Neural cell (in vitro differentiated cells): ENCODE data around the gene NR5A2. TPM values are rescaled to one million over a fixed set of nuclear protein-coding genes. Genes with fewer than 3 reads are reported as not detected.

ENCODE experiments used
- H2AFZ ChIP-seq: fragments of 200-600, 300-800 bp; sonication (generic), shearing (Covaris generic); 2 replicates; pipeline ENCODE4 v1.6.0; 2014; ENCODE audit warnings: low read depth, mild to moderate bottlenecking, antibody characterized with exemption, low read length, moderate library complexity
- H3F3A ChIP-seq: fragments of 200-600 bp; shearing (Covaris generic); 2 replicates; pipeline ENCODE4 v1.6.1; 2016; ENCODE audit warnings: mild to moderate bottlenecking, moderate library complexity, mixed read lengths, antibody characterized with exemption, low read length; ENCODE audit not compliant: insufficient read depth, poor library complexity, severe bottlenecking
- H3K27ac ChIP-seq: fragments of 200-600, 300-800 bp; sonication (generic), shearing (Covaris generic); 2 replicates; pipeline ENCODE4 v1.5.1; 2014; ENCODE audit warnings: mild to moderate bottlenecking, low read length, moderate library complexity
- H3K27me3 ChIP-seq: fragments of 300-800, 200-600 bp; sonication (generic), shearing (Covaris generic); 2 replicates; pipeline ENCODE4 v1.6.0; 2014; ENCODE audit warnings: mild to moderate bottlenecking, low read depth, low read length, moderate library complexity; ENCODE audit not compliant: insufficient read depth
- H3K36me3 ChIP-seq: fragments of 300-800, 200-600 bp; sonication (generic), shearing (Covaris generic); 2 replicates; pipeline ENCODE4 v1.5.1; 2014; ENCODE audit warnings: mild to moderate bottlenecking, antibody characterized with exemption, low read length, moderate library complexity; ENCODE audit not compliant: insufficient read depth
- H3K4me2 ChIP-seq: fragments of 300-800, 200-600 bp; sonication (generic), shearing (Covaris generic); 2 replicates; pipeline ENCODE4 v1.6.0; 2014; ENCODE audit warnings: mild to moderate bottlenecking, low read length
- H3K4me3 ChIP-seq: fragments of 300-800, 200-600 bp; sonication (generic), shearing (Covaris generic); 2 replicates; pipeline ENCODE4 v1.5.1; 2014; ENCODE audit warnings: mild to moderate bottlenecking, low read length, moderate library complexity
- H3K79me2 ChIP-seq: fragments of 200-600 bp; shearing (Covaris generic); replicated peaks from 2 replicates; pipeline ENCODE4 v1.6.0; 2014; ENCODE audit warnings: mild to moderate bottlenecking, low read length, moderate library complexity; ENCODE audit not compliant: insufficient read depth
- H3K9ac ChIP-seq: fragments of 300-800, 200-600 bp; sonication (generic), shearing (Covaris generic); 2 replicates; pipeline ENCODE4 v1.6.1; 2016; ENCODE audit warnings: mild to moderate bottlenecking, low read length, mixed read lengths
- H3K9me2 ChIP-seq: fragments of 200-600 bp; shearing (Covaris generic); 2 replicates; pipeline ENCODE4 v1.6.1; 2016; ENCODE audit warnings: mild to moderate bottlenecking, low read length, mixed read lengths; ENCODE audit not compliant: insufficient read depth
- H3K9me3 ChIP-seq: fragments of 200-600, 300-800 bp; sonication (generic), shearing (Covaris generic); 2 replicates; pipeline ENCODE4 v1.6.1; 2016; ENCODE audit warnings: mild to moderate bottlenecking, mixed run types, low read length, moderate library complexity, mixed read lengths
- H4K20me1 ChIP-seq: fragments of 200-600 bp; shearing (Covaris generic); 2 replicates; pipeline ENCODE4 v1.6.1; 2016; ENCODE audit warnings: mild to moderate bottlenecking, mixed run types; ENCODE audit not compliant: insufficient read depth
- EP300 ChIP-seq: fragments of 450-650 bp; conservative IDR thresholded peaks from 2 replicates; pipeline ENCODE4 v1.6.1; 2014; ENCODE audit warnings: antibody characterized with exemption, mild to moderate bottlenecking, moderate library complexity; ENCODE audit not compliant: poor library complexity, severe bottlenecking
- EZH2 ChIP-seq: fragments of 200-600, 300-800 bp; shearing (Covaris generic), sonication (generic); IDR thresholded peaks from 2 replicates; pipeline ENCODE4 v1.6.1; 2014; ENCODE audit warnings: antibody characterized with exemption, low read length, borderline replicate concordance, mild to moderate bottlenecking; ENCODE audit not compliant: insufficient read depth, poor library complexity, severe bottlenecking
- MXI1 ChIP-seq: fragments of 450-650 bp; conservative IDR thresholded peaks from 2 replicates; pipeline ENCODE4 v1.6.1; 2014; ENCODE audit warnings: antibody characterized with exemption, mild to moderate bottlenecking; ENCODE audit not compliant: poor library complexity, severe bottlenecking
- POLR2AphosphoS5 ChIP-seq: IDR thresholded peaks from 2 replicates; pipeline ENCODE4 v1.6.1; 2012
- RAD21 ChIP-seq: fragments of 450-650 bp; conservative IDR thresholded peaks from 2 replicates; pipeline ENCODE4 v1.6.1; 2014; ENCODE audit warnings: antibody characterized with exemption, mild to moderate bottlenecking, moderate library complexity
- SMC3 ChIP-seq: fragments of 450-650 bp; conservative IDR thresholded peaks from 2 replicates; pipeline ENCODE4 v1.6.1; 2014; ENCODE audit warnings: antibody characterized with exemption, mild to moderate bottlenecking, moderate library complexity; ENCODE audit not compliant: poor library complexity
- TAF1 ChIP-seq: IDR thresholded peaks from 2 replicates; pipeline ENCODE4 v1.6.1; 2012; ENCODE audit warnings: low read depth
- polyA plus RNA-seq: library from polyadenylated mRNA; depleted of rRNA; stranded (reverse); fragments of >200 nt; gene quantifications from 2 replicates; pipeline ENCODE4 v1.2.3, GENCODE V29; 2014
- TF ChIP-seq, protein P1 (sequence below): fragments of 450-650 bp; IDR thresholded peaks from 2 replicates; pipeline ENCODE4 v1.5.1; 2014; ENCODE audit warnings: antibody characterized with exemption, mild to moderate bottlenecking, moderate library complexity; ENCODE audit not compliant: poor library complexity, severe bottlenecking
- TF ChIP-seq, protein P2 (sequence below): IDR thresholded peaks from 2 replicates; pipeline ENCODE4 v1.6.1; 2012; ENCODE audit warnings: borderline replicate concordance

The NR5A2 gene
- polyA plus RNA-seq, 1 donor from 2014 or later = not detected

- no peak overlapping the region for H3K4me3 ChIP-seq
- no peaks in the 10 kb centered on the region for H3K36me3 ChIP-seq
- no peak overlapping the region for H3K9ac ChIP-seq
- H3K27ac ChIP-seq = no peak overlapping the region
- H3K27me3 ChIP-seq = no peaks in the 10 kb centered on the region
- H3K79me2 ChIP-seq = no peaks in the 10 kb centered on the region
- no peaks in the 10 kb centered on the region for H3F3A ChIP-seq
- no peaks in the 10 kb centered on the region for H4K20me1 ChIP-seq
- H3K9me2 ChIP-seq = no peaks in the 10 kb centered on the region
- TF ChIP-seq EZH2 = no peak
- peak; percentile 74 for TF ChIP-seq POLR2AphosphoS5
- TF ChIP-seq TAF1 = no peak
- H3K4me2 ChIP-seq = no peak overlapping the region
- no peaks in the 10 kb centered on the region for H3K9me3 ChIP-seq
- H2AFZ ChIP-seq = no peak overlapping the region
Measured at GRCh38 chr1:200153277-200154055, 126.0 kb downstream of the NR5A2 start.

DNA sequence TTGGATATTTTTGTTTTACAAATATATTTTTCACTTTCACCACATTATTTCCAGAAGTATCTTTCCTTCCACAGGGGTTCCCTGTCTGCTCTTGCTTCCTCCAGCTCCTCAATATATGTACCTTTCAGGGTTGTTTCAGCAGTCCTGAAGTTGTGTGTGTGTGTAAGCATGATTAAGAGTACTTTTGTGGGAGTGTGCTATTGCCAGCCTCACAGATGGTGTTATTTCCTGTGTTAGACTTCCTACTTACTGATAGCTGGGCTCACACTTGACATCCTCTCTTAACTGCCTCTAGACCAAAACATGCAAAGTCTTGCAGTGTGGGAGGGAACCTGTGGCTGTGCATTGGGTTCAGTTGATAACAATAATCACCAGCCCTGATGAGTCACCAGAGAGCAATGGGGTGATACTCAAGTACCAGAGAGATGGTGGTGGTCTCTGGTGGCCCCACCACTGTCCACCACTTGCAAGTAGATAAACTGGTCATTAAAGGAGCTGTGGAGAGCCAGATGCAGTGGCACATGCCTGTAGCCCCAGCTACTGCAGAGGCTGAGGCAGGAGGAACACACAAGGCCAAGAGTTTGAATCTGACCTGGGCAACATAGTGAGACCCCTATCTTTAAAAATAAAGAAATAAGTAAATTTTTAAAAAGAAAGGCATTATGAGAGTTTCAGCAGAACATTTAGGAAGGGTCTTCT is 126.7 kb downstream of the NR5A2 start:
- Histone ChIP-seq H2AFZ (no peak overlapping the region), H3K4me2 (no peak overlapping the region), H4K20me1 (no peaks in the 10 kb centered on the region), H3K27ac (no peak overlapping the region), H3F3A (no peaks in the 10 kb centered on the region), H3K4me3 (no peak overlapping the region), H3K36me3 (no peaks in the 10 kb centered on the region), H3K27me3 (no peaks in the 10 kb centered on the region), H3K79me2 (no peaks in the 10 kb centered on the region), H3K9ac (no peak overlapping the region), H3K9me2 (no peaks in the 10 kb centered on the region), H3K9me3 (no peaks in the 10 kb centered on the region)
- TF ChIP-seq SMC3 (no peak), RAD21 (no peak), EZH2 (no peak), POLR2AphosphoS5 (no peak), MXI1 (no peak), TAF1 (no peak), EP300 (no peak)
- TF ChIP-seq, protein P1, sequence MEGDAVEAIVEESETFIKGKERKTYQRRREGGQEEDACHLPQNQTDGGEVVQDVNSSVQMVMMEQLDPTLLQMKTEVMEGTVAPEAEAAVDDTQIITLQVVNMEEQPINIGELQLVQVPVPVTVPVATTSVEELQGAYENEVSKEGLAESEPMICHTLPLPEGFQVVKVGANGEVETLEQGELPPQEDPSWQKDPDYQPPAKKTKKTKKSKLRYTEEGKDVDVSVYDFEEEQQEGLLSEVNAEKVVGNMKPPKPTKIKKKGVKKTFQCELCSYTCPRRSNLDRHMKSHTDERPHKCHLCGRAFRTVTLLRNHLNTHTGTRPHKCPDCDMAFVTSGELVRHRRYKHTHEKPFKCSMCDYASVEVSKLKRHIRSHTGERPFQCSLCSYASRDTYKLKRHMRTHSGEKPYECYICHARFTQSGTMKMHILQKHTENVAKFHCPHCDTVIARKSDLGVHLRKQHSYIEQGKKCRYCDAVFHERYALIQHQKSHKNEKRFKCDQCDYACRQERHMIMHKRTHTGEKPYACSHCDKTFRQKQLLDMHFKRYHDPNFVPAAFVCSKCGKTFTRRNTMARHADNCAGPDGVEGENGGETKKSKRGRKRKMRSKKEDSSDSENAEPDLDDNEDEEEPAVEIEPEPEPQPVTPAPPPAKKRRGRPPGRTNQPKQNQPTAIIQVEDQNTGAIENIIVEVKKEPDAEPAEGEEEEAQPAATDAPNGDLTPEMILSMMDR = no peak
- TF ChIP-seq, protein P2, sequence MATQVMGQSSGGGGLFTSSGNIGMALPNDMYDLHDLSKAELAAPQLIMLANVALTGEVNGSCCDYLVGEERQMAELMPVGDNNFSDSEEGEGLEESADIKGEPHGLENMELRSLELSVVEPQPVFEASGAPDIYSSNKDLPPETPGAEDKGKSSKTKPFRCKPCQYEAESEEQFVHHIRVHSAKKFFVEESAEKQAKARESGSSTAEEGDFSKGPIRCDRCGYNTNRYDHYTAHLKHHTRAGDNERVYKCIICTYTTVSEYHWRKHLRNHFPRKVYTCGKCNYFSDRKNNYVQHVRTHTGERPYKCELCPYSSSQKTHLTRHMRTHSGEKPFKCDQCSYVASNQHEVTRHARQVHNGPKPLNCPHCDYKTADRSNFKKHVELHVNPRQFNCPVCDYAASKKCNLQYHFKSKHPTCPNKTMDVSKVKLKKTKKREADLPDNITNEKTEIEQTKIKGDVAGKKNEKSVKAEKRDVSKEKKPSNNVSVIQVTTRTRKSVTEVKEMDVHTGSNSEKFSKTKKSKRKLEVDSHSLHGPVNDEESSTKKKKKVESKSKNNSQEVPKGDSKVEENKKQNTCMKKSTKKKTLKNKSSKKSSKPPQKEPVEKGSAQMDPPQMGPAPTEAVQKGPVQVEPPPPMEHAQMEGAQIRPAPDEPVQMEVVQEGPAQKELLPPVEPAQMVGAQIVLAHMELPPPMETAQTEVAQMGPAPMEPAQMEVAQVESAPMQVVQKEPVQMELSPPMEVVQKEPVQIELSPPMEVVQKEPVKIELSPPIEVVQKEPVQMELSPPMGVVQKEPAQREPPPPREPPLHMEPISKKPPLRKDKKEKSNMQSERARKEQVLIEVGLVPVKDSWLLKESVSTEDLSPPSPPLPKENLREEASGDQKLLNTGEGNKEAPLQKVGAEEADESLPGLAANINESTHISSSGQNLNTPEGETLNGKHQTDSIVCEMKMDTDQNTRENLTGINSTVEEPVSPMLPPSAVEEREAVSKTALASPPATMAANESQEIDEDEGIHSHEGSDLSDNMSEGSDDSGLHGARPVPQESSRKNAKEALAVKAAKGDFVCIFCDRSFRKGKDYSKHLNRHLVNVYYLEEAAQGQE = no peak
